ENCODE results near the gene NXPE3.
"Not testable (repeated sequence)": the region's sequence is repeated elsewhere in the genome, so short reads cannot be mapped to it uniquely, and the experiment has no call there.

Gene NXPE3

DNA sequence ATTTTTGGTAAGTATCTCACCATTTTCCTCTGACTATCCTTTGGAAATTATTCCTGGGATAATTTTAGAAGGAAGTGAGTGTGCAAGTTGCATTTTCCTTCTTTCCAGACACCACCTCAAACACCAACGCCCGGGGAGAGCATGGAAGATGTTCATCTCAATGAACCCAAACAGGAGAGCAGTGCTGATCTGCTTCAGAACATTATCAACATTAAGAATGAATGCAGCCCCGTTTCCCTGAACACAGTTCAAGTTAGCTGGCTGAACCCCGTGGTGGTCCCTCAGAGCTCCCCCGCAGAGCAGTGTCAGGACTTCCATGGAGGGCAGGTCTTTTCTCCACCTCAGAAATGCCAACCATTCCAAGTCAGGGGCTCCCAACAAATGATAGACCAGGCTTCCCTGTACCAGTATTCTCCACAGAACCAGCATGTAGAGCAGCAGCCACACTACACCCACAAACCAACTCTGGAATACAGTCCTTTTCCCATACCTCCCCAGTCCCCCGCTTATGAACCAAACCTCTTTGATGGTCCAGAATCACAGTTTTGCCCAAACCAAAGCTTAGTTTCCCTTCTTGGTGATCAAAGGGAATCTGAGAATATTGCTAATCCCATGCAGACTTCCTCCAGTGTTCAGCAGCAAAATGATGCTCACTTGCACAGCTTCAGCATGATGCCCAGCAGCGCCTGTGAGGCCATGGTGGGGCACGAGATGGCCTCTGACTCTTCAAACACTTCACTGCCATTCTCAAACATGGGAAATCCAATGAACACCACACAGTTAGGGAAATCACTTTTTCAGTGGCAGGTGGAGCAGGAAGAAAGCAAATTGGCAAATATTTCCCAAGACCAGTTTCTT is 74.2 kb downstream of the NXPE3 start:
- DNase-seq (ENCODE audit: low read depth): no peak

DNA sequence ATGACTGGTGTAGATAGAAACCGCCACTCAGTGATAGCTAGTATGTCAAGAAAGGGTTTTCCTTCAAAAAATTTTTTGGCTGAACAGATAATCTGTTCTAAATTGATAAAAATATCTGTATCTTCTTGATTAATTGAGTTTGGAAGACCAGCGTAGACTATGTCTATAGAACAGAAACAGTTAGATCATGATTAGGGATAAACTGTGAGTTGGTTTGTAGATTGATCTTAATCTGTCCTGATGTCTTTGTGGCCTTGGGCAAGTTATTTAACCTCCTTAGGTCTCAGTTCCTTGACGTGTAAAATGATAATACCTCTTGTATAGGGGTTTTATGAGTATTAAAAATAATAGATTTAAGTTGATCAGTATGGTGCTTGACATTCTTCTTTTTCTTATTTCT is 75.0 kb downstream of the NXPE3 start:
- no peak for DNase-seq (ENCODE audit: low read depth)

DNA sequence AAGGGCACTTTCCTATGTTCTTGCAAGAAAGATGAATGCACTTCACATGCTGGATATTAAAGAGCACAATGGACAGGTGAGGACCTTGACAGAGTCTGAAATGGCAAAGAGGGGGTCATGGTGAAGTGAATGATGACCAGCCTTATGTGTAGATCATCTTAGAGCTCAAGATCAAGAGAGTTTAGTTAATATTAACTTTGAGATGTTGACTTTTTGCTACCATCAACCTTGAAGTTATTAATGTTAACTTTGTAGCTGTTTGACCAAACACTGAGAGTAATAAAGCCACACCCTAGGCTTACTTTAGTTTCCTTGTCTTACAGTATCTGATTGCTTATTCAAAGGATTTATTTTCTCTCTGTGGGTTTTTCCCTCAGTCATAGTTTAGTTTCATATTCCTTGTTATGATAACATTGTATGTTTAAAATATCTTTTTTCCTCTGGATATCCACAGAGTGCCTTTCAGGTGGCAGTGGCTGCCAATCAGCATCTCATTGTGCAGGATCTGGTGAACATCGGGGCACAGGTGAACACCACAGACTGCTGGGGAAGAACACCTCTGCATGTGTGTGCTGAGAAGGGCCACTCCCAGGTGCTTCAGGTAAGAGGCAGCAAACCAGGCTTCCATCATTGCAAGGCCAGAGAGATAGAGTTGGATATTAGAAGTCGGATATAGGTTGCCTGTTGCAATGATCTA is 75.7 kb downstream of the NXPE3 start:
- no peak for DNase-seq (ENCODE audit: low read depth)

DNA sequence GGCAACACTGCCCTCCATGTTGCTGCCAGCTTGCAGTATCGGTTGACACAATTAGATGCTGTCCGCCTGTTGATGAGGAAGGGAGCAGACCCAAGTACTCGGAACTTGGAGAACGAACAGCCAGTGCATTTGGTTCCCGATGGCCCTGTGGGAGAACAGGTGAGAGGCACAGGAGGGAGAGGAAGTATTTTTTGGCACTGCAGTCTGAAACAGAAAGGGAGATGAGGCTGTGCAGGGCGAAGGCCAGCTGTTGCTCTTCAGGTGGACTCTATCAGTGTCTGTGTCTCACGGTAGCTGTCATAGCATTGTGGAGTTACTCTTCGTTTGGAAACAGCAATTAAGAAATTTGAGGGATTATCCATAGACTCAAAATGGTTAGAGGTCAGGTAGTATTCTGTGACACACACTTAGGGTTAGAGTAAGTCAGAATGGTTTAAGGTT is 78.3 kb downstream of the NXPE3 start:
- DNase-seq (ENCODE audit: low read depth): no peak

DNA sequence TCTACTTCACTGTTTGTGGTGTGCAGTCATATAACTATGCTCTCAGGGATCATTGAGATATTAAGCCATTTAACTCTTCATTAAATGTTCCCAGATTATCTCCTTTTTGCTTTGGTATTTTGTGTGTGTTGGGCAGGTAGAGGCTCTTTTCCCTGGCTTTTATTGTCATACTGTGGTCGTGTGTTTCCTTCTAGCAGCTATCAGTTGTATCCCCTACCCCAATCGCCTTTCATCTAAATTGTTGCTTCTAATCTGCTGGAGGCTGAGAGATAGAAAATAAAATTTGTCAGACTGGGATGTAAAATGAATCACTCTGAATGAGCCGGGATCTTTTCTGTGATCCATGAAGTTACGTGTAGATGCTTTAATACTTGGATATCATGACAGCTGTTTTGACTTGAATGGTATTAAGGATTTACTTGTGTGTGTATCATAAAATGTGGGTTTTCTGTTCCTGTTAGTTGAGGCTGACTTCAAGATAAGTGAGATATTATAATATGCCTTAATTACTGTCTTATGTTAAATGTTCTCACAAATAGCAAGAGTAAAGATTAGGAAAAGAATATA is 79.5 kb downstream of the NXPE3 start:
- no peak for DNase-seq (ENCODE audit: low read depth)

DNA sequence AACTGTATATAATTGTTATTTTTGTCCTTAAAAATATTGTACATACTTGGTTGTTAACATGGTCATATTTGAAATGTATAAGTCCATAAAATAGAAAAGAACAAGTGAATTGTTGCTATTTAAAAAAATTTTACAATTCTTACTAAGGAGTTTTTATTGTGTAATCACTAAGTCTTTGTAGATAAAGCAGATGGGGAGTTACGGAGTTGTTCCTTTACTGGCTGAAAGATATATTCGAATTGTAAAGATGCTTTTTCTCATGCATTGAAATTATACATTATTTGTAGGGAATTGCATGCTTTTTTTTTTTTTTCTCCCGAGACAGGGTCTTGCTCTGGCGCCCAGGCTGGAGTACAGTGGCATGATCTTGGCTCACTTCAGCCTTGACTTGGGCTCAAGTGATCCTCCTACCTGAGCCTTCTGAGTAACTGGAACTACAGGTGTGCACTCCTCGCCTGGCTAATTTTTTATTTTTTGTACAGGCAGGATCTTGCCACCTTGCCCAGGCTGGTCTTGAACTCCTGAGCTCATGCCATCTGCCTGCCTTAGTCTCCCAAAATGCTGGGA is 81.0 kb downstream of the NXPE3 start:
- DNase-seq (ENCODE audit: low read depth): no peak

DNA sequence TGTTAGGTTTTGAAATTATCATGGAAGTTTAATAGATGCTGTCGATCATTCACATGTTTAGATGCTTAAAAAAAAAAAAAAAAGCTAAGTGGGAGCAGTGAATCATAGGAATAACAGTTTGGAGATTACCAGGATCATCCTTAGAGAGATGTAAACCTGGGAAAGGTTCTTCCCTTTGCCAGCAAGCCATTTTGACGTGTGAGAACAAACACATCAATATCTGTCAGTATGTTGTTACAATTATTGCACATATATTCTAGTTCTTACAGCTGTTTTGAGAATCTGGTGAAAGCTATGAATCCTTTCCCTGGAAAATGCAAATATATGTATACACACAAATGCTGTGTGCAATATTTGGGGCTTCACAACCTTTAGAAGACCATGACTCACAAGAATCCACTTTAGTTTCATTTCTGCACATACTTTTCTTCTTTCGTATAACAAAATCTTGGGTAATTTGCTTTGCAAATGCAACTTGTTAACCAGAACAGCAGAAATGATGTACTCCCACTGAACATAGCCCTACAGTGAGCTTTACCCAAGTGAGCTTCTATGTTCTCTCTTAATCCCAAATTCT is 82.3 kb downstream of the NXPE3 start:
- DNase-seq (ENCODE audit: low read depth): no peak

DNA sequence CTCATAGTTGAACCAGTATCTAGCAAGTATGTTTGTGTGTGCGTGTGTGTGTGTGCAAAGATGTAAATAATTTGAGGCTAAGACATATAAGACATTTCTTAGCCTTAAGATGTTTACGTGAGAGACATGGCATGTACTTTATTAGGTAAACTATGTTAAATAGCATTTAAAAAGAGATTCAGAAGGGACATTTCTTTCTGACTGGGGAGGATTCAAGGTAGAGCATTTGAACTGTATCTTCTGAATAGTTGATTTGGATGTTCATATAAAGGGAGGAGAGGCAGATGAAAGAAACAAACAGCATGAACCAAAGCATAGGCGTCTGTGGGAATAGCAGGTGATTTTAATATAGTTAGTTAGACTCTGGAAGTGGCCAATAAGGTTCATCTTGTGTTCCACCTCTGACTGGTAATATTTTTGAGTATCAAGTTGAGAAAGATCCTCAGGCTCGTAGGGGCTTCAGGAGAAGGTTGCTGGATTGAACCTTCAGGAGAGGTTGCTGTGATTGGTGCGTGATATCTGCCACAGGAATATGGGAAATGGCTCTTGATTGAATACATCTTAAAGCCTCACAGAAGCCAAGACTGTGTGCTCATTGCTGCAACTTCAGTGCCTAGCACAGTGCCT is 82.9 kb downstream of the NXPE3 start:
- DNase-seq (ENCODE audit: low read depth): no peak

DNA sequence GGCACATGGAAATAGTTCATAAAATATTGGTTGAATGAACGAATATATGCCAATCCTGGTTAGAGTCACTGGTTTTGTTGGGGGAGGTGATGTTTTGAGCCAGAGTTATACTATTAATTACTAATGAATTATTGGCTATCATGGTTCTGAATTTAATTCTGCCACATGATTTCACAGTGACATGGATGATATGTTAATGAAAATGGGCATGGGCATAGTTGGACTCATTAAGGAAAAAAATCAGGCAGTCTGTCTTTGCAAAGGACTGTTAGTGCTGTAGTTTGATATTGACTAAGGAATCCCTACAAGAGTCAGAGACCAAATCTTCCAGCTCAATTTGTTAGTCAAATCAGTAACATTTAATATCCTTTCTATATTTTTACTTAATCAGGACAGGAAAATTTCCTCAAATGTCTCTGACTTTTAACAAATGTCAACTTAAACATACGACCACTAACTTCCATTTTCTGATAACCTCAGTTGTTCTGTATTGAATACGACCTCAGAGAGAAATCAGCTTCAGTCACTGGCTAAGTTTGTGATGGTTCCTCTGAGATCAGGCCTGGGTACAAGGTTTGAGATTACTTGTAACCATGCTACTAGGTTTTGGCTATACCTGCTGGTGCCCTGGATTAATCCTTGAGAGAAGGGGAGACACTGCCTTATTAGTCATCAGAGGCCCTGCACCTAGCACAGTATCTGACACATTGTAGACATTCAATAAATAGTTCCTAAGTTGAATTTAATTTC is 83.6 kb downstream of the NXPE3 start:
- no peak for DNase-seq (ENCODE audit: low read depth)

DNA sequence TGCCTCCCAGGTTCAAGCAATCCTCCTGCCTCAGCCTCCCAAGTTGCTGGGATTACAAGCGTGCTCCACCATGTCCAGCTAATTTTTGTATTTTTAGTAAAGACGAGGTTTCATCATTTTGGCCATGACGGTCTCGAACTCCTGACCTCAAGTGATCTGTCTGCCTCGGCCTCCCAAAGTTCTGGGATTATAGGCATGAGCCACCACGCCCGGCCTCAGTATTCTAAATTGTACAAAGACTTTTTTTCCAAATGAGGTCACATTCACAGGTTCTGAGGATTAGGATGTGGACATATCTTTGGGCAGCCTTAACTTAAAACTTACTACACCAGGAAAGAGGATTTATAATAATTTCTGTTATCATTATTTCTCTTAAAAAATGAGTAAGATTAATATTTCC is 85.9 kb downstream of the NXPE3 start:
- DNase-seq (ENCODE audit: low read depth): not testable (repeated sequence)

DNA sequence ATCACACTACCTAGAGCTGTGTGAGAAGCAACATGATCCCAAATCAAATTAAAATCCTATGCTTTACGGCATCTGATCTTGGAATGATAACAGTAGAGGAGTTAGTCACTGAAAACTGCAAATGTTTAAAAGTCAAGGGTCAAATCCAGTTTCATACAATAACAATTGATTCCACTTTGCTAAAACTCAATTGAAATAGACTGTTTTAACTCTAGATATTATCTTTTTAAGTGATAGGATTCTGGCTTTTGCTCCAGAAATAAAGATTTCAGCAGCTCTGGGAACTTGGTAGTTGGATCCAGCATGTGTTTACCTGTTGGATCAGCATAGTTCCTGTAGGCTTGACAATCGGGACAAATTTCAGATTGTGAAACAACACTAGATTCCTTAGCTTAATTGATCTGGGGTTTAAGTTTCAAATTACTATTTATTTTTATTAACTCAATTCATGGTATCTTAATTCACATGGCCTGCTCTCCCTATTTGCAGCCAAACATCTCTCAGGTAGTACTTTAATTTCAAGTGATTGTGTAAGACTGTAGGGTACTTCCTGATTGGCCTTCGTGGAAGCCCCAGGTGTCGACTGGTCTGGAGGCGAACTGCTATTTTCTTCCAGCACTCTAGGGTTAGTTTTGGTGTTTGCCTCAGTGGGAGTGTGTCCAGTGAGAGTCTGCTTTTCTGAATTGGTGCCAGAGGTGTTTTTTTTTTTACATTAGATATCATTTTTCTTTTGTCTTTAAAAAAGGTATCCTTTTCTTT is 86.9 kb downstream of the NXPE3 start:
- DNase-seq (ENCODE audit: low read depth): no peak

DNA sequence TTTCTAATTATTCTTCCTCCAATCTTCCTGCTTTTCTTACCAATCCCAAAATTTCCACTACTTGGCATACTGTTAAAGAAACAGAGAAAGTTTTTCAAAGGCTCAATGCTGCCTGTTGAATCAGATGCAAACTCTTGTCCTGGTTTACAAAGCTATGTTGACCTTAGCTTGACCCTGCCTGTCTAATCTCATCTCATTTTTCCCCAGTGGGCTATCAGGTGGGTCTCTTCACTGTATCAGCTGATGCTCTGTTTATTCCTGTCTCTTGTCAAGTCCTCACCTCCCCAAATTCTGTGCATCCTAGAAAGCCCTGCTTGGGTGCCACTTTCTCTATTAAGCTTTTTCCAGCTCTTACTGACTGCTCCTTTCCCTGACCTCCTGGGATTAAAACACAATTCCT is 88.5 kb downstream of the NXPE3 start:
- DNase-seq (ENCODE audit: low read depth): no peak

DNA sequence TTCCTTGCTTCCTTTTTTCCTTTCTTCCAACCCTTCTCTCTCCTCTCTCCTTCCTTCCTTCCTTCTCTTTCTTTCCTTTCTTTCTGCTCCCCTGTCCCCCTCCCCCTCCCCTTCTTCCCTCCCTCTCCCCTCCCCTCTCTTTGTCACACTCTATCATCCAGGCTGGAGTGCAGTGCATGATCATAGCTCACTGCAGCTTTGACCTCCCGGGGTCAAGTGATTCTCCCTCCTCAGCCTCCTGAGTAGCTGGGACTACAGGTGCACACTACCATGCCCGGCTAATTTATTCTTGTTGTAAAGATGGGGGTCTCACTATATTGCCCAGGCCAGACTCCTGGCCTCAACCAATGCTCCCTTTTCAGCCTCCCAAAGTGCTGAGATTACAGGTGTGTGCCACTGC is 89.0 kb downstream of the NXPE3 start:
- no peak for DNase-seq (ENCODE audit: low read depth)

DNA sequence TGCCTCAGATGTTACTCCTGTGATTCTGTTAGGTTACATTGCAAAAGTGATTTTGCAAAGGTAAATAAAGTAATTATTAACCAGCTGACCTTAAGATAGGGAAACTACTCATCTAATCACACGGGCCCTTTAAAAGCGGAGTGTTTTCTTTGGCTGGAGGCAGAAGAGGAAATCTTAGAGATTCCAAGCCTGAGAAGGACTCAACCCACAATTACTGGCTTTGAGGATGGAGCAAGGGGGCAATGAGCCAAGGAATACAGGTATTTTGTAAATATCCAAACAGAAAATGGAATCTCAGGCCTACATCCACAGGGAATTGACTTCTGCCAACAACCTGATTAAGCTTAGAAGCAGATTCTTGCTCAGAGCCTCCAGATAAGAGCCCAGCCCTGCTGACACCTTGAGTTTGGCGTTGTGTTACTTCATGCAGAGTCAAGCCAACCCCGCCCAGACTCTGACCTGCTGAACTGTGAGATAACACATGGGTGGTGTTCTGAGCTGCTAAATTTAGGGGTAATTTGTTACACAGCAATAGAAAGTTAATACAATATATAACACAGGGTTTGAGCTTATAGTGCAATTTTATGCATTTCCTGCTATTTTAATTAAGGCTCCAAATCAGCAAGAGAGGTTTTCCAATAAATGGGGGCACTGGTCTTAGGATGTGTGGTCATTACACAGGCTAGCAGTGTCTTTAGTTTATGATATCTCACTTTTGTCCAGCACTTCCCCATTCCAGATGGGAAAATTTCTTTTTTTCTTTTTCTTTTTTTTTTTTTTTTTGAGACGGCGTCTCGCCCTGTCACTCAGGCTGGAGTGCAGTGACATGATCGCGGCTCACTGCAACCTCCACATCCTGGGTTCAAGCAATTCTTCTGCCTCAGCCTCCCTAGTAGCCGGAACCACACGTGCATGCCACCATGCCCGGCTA is 89.8 kb downstream of the NXPE3 start:
- no peak for DNase-seq (ENCODE audit: low read depth)

DNA sequence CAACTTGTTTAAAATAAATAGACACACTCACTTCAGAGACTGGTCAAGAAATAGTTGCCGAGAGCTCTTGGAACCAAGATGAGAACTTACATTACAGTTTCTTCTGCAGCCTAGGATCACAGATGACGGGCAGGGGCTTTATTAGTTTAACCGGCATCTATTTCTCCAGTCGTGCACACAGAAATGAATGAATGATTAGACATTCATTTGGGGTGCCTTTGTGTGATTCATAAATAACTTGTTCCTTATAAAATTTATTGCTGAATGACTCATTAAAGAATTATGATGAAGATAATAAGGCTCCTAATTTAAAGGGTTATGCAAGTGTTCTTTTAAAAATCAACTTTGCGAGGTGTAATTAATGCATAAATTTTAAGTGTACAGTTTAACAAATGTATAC is 91.1 kb downstream of the NXPE3 start:
- DNase-seq (ENCODE audit: low read depth): no peak

DNA sequence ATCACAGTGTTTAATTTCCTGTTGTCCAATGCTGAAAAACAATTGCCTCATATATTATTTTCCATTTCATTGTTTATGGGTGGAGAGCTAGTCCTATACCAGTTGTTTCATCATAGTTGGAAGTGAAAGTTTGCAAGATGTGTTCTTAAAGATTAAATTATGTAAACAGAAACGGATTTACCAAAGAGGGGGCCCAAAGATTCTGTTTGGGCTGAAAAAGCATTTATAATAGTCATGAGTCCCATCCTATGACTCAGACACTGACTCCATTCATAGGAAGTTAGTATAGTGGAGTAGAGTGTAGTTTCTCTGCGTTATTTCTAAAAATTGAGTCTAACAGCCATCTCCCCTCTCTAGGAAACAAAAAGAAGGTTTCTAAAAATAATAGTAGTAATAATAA is 94.6 kb downstream of the NXPE3 start:
- DNase-seq (ENCODE audit: low read depth): no peak

DNA sequence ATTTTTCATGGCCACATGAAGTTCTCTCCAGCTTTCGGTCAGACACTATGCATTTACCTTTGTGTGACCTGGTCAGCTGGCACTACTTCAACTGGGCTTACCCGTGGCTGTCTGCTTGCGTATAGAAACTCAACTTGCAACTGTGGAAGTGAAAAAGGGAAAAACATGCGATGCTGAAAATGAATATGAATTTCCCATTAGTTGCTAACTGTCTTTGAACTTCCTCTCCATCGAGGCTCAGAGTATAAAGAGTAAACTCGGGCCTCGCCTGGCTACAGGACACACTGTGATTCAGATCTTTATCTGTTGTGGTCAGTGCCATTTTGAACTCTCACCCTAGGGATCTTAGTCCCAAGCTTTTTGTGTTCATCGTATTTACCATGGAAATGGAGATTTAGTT is 97.1 kb downstream of the NXPE3 start:
- no peak for DNase-seq (ENCODE audit: low read depth)
